ENCODE data around the gene MYDGF. TPM values are rescaled to one million over a fixed set of nuclear protein-coding genes. Genes with fewer than 3 reads are reported as not detected.

The MYDGF gene
- total and polyA plus RNA-seq, 2 of the 13 experiments (the other 11 are each of a cell fraction or from before 2014, with no cell fraction given), result 116 to 198 TPM

DNA sequence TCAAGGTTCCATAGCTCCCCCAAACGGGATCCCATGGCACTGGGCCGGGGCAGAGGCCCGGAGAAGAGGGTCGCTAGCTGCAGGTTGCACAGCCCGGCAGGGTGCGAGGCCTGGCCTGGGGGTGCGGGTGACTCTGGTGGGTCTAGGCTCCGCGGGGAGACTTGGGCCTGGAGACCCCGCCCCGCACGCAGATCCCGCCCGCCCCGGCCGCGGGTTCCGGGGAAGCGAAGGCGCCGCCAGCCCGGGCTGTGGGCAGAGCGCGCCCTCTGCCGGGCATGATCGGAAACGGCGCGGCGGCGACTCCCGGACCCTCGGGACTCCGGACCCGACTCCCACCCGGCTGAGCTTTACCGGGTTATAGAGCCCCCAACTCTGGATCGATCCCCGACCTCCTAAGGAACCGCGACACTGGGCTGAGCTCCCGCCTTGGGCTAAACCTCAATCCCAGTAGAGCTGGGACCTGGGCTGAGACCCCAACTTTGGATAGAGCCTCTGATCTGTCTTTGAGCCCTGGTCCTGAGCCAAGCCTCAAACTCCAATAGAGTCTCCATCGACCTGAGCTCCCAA lies 33.9 kb downstream of the MYDGF start (continued):
- TF ChIP-seq ZNF530 (CRISPR knock-in tag; IDR thresholded peaks at IDR 0.05; ENCODE audit: low read depth), result no peak
- TF ChIP-seq, protein P1, sequence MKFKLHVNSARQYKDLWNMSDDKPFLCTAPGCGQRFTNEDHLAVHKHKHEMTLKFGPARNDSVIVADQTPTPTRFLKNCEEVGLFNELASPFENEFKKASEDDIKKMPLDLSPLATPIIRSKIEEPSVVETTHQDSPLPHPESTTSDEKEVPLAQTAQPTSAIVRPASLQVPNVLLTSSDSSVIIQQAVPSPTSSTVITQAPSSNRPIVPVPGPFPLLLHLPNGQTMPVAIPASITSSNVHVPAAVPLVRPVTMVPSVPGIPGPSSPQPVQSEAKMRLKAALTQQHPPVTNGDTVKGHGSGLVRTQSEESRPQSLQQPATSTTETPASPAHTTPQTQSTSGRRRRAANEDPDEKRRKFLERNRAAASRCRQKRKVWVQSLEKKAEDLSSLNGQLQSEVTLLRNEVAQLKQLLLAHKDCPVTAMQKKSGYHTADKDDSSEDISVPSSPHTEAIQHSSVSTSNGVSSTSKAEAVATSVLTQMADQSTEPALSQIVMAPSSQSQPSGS (CRISPR knock-in tag; IDR thresholded peaks at IDR 0.05), result peak; percentile 22; the same call in 1 of the 2 replicates
- TF ChIP-seq ZNF615 (CRISPR knock-in tag; IDR thresholded peaks at IDR 0.05; ENCODE audit: borderline replicate concordance), result no peak
- TF ChIP-seq ARHGAP35 (CRISPR knock-in tag; IDR thresholded peaks at IDR 0.05; ENCODE audit: borderline replicate concordance), result no peak
- TF ChIP-seq, protein P2, sequence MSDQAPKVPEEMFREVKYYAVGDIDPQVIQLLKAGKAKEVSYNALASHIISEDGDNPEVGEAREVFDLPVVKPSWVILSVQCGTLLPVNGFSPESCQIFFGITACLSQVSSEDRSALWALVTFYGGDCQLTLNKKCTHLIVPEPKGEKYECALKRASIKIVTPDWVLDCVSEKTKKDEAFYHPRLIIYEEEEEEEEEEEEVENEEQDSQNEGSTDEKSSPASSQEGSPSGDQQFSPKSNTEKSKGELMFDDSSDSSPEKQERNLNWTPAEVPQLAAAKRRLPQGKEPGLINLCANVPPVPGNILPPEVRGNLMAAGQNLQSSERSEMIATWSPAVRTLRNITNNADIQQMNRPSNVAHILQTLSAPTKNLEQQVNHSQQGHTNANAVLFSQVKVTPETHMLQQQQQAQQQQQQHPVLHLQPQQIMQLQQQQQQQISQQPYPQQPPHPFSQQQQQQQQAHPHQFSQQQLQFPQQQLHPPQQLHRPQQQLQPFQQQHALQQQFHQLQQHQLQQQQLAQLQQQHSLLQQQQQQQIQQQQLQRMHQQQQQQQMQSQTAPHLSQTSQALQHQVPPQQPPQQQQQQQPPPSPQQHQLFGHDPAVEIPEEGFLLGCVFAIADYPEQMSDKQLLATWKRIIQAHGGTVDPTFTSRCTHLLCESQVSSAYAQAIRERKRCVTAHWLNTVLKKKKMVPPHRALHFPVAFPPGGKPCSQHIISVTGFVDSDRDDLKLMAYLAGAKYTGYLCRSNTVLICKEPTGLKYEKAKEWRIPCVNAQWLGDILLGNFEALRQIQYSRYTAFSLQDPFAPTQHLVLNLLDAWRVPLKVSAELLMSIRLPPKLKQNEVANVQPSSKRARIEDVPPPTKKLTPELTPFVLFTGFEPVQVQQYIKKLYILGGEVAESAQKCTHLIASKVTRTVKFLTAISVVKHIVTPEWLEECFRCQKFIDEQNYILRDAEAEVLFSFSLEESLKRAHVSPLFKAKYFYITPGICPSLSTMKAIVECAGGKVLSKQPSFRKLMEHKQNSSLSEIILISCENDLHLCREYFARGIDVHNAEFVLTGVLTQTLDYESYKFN (CRISPR knock-in tag; conservative IDR thresholded peaks at IDR 0.05), result no peak

DNA sequence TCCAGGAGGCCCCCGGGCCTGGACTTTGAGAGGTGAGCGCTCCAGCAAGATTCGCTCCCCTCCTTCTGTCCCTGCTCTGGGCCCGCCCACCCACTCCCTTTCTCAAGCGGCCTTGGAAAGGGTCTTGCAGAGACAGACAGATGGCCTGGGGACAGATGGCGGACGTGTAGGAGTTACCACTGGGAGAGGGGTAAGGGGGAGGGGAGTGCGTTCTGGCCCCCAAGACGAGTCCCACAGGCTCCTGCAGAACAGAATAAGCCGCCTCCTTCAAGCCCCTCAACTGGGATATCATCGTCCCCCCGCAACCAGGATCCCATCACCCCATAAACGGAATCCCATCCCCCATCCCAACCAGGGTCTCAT lies 34.4 kb downstream of the MYDGF start:
- no peaks in the 10 kb centered on the region for H4K20me1 ChIP-seq (ENCODE audit: insufficient read depth, low read length)
- peak overlapping the region; percentile 61 for H3K9ac ChIP-seq (ENCODE audit: insufficient read depth, low read depth, low read length)
- ChIA-PET CTCF (ENCODE audit: low intra/inter-chr PET ratio, low total read pairs) (interaction anchor here (1.8 to 2.7 kb wide), 3 partner anchors 46 to 68 kb away, joined by 9 to 25 read pairs (median 13); no protein-coding TSS in a partner anchor), POLR2A (interaction anchor here (0.7 to 1.4 kb wide), 4 partner anchors 59 to 95 kb away, joined by 3 to 7 read pairs (median 4); no protein-coding TSS in a partner anchor)
- no peak overlapping the region for H2AFZ ChIP-seq (ENCODE audit: low read length)
- no peak for FAIRE-seq
- DNase-seq (ENCODE audit: low spot score), result no peak
- peak overlapping the region; percentile 57 to 80 (median 71) for H3K4me3 ChIP-seq (replicated peaks in 1 of 3; ENCODE audit: insufficient read depth in 1 of 3, low read depth in 2 of 3, low read length in 3 of 3)
- H3K4me1 ChIP-seq (ENCODE audit: insufficient read depth, low read length), result peaks cover 46% of the 10 kb centered on the region
- in situ Hi-C loops (cut with HindIII; ENCODE audit: extremely low pct_ligation_motif_present, low pct_unique_long_range_greater_than_20kb) (loop anchor here (5.0 kb wide), 1 partner anchor 58 kb away; no protein-coding TSS in a partner anchor), intact Hi-C loops (cut with micrococcal nuclease; ENCODE audit: unreplicated experiment) (loop anchor here (2.0 kb wide), 1 partner anchor 47 kb away; no protein-coding TSS in a partner anchor)
- BruUV-seq (replicated peaks), result no TSS peak
- no peaks in the 10 kb centered on the region for H3K9me3 ChIP-seq (ENCODE audit: low read length)
- peaks cover 13% of the 10 kb centered on the region for H3K79me2 ChIP-seq (ENCODE audit: insufficient read depth, low read length)
- no peak for ATAC-seq
- H3K4me2 ChIP-seq (ENCODE audit: low read depth, low read length), result peak overlapping the region; percentile 86
- H3K27me3 ChIP-seq (ENCODE audit: control insufficient read depth in 1 of 2, insufficient read depth in 2 of 2, low read length in 2 of 2), result no peaks in the 10 kb centered on the region; a peak in 1 of 5 replicates
- H3K27ac ChIP-seq (ENCODE audit: extremely low read length, insufficient read depth, low read length), result no peak overlapping the region
- H3K36me3 ChIP-seq (replicated peaks in 1 of 2; ENCODE audit: control insufficient read depth in 1 of 2, insufficient read depth in 2 of 2, low read length in 2 of 2), result no peaks in the 10 kb centered on the region
- 5% methylated on average over 13 of the region's 13 CpGs for WGBS (ENCODE audit: low lambda C conversion rate)
- TF ChIP-seq ZNF552 (CRISPR knock-in tag; IDR thresholded peaks at IDR 0.05; ENCODE audit: borderline replicate concordance), result no peak
- no peak for TF ChIP-seq TBX2 (CRISPR knock-in tag; IDR thresholded peaks at IDR 0.05; ENCODE audit: borderline replicate concordance)
- no peak for TF ChIP-seq NR1H2 (CRISPR knock-in tag; IDR thresholded peaks at IDR 0.05; ENCODE audit: borderline replicate concordance, low read depth)
- no peak for TF ChIP-seq ZKSCAN5 (CRISPR knock-in tag; IDR thresholded peaks at IDR 0.05)
- TF ChIP-seq TBL1XR1 (IDR thresholded peaks at IDR 0.05; ENCODE audit: borderline replicate concordance, low read length, partially characterized antibody), result no peak
- TF ChIP-seq ARNT2 (CRISPR knock-in tag; IDR thresholded peaks at IDR 0.05; ENCODE audit: low read depth), result no peak
- TF ChIP-seq ZNF138 (CRISPR knock-in tag; IDR thresholded peaks at IDR 0.05; ENCODE audit: low read depth), result no peak
- TF ChIP-seq FOSL1 (CRISPR knock-in tag; IDR thresholded peaks at IDR 0.05; ENCODE audit: borderline replicate concordance), result no peak
- TF ChIP-seq WIZ (CRISPR knock-in tag; IDR thresholded peaks at IDR 0.05), result no peak
- TF ChIP-seq TEAD3 (CRISPR knock-in tag; optimal IDR thresholded peaks at IDR 0.05; ENCODE audit: borderline replicate concordance), result no peak
- no peak for TF ChIP-seq NFYC (CRISPR knock-in tag; IDR thresholded peaks at IDR 0.05)
- no peak for TF ChIP-seq ZNF432 (CRISPR knock-in tag; IDR thresholded peaks at IDR 0.05; ENCODE audit: borderline replicate concordance)
- TF ChIP-seq ZBTB42 (CRISPR knock-in tag; IDR thresholded peaks at IDR 0.05), result no peak

Data from HepG2 (cell line).